Cortex of kidney (tissue), 1 donor: Measurements from ENCODE around the gene CLMP.

Experiments used
- DNase-seq: peaks from one replicate; lab custom pipeline; 2025; lab: John Stamatoyannopoulos, UW

CLMP gene, protein sequence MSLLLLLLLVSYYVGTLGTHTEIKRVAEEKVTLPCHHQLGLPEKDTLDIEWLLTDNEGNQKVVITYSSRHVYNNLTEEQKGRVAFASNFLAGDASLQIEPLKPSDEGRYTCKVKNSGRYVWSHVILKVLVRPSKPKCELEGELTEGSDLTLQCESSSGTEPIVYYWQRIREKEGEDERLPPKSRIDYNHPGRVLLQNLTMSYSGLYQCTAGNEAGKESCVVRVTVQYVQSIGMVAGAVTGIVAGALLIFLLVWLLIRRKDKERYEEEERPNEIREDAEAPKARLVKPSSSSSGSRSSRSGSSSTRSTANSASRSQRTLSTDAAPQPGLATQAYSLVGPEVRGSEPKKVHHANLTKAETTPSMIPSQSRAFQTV

DNA sequence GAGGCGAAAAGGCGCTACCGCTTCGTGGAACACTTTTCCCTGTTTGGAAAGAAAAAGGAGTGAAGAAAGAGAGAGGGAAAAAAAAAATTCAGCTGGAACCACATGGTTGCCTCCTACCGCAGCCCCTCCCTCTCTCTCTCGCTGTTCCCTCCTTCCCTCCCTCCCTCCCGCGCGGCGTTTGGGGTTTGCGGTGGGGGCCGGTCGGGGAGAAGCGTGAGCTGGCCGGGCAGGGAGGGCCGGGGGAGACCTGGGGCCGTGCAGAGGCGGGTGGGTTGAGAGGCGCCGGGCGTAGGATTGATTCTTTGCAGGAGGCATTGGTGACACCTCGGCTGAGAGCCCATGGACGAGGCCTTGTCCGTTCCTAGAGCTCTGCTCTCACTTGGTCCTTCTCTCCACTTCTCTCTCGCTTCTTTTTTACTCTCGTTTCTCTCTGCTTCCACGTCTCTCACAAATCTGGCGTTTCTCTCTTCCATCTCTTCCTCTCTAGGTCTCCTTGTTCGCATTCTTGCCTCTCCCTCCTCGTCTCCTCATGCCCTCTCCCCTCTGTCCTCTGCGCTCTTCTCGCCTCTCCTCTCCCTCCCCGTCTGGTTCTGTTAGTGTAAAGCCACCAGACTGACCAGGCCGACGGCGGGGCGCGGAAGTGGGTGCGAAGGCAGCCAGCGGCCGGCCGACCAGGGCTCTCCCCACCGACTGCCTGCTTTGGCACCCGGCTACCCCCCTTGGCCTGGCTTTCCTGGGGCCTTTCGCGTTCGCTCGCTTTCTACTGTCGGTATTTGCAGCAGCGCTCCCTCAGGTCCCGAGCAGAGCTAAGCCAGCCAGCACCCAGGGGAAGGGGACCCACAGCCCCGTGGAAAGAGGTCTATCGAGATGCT, at the start of gene CLMP:
CLMP (minus strand) TSS at position 61 of the 872 bp plus-strand sequence. CDS start 308 bp downstream, outside the sequence.
- DNase-seq, result no peak

DNA sequence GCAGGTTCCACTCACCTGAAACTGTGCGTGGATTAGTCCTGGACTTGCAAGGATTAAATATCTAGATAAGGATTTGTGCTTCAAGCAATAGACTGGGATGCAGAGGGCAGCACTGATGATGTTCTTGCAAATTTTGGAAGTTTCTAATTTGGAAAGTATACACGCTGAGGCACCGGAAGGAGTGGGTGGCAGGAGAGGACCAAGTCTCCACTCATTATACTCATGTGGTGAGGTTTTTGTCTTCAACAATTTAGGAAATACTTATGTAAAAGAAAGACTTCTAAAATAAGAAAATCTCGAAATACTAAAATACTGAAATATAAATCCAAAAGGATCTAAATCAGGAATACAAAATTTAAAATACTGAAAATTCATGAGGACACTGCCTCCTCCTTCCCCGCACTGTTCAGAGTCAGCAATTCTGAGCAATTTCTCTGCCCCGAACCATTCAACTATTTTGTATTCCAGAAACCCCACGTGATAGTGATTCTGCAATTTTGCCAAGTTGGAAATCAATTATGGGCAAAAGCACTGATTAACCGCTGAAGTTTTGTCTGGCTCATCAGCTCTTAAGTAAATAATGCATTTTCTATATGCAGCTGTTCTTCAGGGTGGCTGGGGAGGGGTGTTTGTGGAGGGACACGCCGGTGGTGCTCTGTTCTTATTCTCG, 47.0 kb upstream of the CLMP start:
- no peak for DNase-seq

DNA sequence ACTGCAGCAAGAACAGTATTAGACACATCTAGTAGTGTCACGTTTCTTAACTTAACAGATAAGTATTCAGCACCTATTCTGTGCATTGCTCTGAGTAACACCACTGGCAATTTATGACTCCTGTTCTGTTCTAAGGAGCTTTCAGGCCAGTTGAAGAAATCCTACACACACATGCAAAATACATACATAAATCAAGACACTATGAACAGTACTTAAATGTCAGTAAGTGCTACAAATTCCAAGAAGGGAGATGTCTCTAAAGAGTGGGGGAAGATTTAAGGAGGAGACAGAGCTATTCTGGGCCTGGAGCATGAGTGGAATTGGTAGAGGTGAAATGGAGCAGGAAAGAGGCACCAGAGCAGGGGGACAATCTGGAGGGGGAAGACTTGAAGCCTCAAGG, 46.2 kb upstream of the CLMP start:
- no peak for DNase-seq

DNA sequence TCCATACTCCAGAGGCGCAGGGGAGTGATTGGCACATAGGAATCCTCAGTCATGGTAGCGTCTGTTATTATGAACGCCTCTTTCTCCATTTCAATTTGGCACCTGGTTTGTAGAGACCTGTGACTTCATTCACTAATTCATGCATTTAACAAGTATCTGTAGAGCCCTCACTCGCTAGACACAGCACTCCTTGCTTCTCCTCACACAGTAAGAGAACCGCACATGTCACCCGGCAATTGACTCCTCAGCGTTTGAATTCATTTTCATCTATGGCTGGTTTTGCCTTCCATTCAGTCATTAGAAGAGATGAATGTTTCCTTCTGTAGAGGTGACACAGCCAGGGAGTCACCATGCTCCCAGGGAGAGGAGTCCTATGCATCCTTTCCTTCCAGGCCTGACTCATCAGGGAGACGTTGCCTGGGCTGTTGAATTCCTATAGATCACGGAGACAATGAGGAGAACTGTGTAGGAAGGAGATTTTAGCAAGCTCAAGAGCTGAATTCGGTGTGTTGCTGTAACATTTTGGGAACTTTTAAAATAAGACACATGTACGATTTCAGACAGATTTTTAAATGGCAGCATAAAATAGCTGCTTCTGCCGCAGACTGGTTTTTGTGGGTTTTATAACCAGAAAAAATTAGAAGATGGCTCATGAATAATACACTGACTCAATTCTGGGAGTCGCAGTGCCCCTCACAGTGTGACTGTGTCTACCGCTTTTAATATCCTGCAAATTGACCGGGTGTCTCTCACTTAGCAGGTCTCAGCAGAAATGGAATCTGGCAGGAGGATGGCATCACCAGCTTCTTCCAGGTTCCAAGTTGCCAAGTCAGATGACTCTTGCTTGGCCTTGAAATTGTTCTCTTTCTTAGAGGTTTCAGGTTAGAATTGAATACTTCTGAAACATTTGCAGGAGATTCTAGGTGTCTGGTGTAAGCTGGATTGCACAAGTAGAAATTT, 44.4 kb upstream of the CLMP start:
- DNase-seq, result no peak

DNA sequence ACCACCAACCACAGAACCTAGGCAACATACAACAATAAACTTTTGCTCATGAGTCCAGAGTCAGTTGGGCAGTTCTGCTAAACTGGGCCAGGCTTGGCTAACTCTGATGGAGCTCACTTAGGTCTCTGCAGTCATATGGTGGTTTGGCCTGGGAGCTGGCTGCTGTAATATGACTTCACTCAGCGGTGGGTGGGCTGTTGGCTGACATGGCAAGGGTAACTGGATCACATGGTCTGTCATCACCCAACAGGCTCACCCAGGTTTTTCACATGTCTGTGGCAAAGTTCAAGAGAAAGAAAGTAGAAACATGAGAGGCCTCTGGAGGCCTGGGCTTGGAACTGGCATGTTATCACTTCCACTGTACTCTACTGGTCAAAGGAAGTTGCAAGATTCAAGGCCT, 43.2 kb upstream of the CLMP start:
- DNase-seq, result no peak

DNA sequence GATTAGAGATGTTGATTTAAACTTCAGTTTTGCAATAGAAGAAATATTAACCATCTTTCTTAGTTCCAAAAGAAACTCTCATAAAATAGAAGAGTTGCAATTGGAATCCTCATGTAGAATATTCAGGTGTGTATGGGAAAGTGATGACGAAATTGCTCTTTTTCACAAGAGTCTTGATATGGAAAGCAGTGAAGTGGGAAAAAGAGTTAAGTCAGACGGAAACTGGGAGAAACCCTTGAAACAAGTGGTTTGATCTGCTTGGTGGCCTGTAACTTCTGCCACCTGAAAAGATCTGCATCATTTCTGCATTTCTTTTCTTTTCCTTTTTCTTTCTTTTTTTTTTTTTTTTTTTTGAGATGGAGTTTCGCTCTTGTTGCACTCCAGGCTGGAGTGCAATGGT, 41.8 kb upstream of the CLMP start:
- DNase-seq, result no peak

DNA sequence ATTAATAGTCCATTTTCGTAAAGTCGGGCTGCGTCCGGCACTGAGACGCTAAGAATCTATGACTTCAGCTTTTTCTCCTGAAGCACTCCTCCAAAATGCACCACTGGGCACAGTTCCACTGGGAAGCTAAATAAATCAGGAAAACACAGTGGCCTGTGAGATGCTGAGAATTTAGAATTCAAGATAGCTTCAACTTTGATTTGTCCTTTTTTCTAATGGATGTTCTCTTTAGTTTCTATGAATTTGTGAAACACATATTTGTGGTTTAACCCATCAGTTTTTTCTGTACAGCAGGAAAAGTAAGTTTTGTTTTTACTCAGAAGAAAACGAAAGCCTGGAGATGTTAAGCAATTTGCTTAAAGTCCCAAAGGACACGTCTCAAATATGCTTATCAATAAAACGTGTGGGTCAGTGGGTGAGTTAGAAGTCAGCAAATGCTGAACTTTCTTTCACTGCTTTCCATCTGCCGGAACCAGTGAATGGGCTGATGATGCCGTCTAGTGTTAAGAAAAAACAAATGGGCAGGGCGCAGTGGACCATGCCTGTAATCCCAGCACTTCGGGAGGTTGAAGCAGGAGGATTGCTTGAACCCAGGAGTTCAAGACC, 40.7 kb upstream of the CLMP start:
- no peak for DNase-seq

DNA sequence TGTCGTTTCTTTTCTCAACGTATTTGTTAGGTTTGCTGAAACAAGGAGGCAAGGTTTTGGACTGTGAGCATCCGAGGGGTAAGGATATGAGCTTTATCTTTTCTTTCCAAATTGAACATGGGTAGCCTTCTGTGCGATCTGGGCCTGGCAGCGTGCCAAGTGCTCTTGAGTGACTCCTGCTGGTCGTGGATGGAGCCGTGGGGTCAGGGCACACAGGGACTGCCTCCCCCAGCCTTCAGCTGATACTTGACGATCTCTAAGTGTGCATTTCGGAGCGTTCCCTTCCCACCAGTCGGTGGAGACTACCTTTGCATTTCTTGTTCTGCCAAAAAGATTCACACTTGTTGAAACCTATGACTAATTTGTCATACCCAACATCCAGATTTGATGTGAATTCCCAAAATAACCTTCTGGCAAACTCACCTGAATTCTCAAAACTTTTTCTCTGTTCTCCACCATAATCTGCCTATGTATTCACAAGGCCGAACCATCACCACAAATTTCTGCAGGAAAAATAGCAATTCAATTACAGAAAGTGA, 40.1 kb upstream of the CLMP start:
- DNase-seq, result no peak

DNA sequence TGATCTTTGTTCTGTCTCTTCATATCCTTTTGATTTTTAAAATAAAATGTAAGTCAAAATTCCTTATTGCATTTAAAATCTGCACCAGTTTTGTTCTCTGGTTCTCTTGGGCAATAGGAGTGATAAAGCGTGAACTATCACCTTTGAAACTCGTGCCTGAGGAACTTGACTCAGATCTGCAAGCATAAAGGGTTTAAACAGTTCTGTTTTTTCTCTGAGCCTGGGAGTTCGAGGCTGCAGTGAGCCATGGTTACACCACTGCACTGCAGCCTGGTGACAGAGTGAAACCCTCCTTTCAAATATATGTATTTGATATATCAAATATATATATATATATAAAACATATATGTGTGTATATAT, 38.9 kb upstream of the CLMP start:
- no peak for DNase-seq

DNA sequence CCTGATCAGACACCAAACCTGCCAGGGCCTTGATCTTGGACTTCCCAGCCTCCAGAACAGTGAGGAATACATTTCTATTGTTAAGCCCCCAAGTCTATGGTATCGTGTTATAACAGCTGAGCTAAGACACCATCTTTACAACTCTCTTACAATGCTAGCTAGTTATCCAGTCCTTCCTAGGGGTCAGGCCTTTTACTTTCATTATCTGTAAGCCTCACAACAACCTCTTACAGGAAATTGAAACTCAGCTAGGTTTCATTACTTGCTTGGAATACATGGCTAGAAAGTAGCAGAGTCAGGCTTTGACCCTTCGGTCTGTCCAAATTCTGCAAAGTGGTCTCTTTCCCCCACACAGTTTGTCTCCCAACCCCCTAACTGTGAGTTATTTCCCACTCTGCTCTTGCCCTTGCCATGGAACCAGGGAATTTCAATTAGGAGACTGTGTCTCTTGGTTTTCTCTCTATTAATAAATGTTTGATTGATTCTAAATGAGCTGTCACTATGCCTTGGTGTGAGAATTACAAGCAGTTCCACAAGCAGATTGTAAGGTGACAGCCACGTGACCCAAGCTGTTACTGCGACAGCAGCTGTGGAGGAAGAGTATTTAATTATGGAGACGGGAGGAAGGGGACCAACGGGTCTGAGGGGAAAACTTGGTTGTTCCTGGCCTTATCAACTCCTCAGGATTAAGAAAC, 38.4 kb upstream of the CLMP start:
- no peak for DNase-seq

DNA sequence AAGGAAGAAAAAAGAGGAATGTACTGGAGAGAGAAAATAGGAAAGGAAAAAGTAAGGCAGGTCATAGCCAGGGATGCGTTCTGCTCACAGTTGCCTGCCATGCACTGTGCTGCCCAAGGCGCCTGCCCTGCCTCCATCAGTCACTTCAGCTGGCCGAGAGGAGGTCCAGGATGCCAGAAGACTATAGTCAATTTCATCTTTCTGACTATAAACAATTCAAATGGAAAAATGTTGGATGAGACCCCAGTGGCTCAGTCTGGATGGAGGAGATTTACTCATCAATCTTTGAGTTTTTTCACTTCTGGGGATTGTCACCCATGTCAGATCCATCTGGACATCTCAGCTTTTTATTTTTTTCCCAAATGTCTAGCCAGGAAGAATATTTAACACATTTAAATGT, 36.7 kb upstream of the CLMP start:
- no peak for DNase-seq

DNA sequence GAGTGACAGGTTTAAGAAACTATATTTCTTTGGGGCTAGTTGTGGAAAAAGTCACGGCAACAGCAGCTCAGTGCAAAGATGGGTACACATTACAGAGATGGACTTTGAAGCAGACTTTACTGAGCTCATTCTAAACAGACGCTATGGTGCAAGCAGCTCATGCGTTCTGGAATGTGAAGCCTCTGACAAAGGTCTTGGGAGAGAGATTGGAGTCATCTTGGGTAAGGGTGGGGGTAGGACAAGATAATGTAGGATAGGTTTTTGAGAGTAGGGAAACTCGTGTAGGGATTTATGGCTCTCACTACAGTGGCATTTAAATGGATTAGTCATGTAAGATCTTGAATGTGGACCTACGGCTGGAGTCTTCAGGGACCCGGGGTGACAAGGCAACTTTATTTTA, 36.2 kb upstream of the CLMP start:
- no peak for DNase-seq

DNA sequence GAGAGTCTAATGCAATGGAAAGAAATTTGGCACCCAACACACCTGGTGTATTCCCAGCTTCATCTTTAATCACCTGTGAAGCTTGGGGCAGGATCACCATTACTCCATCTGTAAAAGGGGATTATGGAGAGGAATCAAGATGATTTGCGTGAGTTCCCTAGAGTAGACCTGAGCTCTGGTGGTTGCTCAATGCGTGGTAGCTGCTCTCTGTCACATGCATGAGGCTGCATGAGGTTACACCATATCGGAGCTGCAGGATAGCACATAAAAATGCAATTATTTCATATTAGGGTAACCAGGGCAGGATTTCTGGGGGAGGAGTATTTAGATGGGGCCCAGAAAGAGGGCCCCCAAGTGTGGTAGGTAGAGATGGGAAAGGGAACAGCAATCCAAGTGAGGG, 35.3 kb upstream of the CLMP start:
- DNase-seq, result no peak

DNA sequence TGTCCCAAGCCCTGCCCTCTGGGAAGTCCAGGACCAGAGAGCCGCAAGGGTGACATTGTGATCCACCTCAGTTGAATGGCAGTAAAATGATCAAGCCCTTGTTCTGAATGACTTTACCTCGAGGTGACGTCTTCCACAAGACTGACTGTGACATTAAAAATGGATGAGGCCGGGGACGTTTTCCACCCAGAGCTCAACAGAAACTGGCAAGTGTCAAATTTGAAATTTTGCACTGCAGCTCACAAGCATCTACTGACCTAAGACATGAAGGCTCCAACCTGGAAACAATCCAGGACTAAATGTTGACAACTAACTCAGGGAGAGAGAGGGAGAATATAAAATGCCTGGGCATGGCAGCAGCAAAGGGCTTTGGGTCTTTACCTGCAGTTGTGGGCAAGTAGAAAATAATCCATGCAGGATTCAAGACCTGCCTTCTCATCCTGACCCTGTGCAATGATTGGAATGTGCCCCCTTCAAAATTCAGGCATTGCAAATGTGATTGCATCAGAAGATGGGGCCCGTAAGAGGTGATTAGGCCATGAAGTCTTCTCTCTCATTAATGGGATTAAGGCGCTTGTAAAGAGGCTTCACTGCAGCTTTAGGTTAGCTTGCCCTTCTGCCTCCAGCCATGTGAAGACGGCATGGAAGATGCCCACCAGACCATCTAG, 33.6 kb upstream of the CLMP start:
- no peak for DNase-seq

DNA sequence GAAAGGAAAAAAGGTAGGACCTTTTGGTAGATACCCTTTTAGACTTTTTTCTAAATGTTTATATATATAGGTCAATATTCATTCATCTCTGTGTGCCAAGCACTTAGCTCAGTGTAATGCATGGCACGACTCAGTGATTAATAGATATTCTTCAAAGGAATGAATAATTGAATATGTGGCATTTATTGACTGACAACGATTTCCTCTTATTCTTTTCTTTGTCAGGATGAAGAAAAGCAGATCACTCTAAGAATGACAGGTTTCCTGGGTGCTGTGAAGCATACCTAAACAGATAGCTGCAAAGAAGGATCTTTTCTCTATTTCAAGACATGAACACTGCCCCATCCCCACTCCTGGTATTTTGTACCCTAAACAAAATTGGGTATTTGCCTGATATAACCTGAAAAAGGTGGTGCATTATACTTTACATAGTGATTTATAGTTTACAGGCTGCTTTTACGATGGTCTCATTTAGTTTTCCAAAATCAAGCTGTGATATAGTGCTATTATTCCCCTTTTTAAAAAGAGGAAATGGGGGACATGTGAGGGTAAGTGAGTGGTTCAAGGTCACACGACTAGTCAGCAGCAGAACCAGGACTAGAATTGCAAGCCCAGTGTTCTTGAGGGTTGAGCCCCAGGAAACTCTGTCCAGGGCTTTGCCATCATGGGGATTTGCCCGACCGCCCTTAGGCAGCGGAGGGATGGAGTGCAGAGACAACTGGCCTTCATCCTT, 32.9 kb upstream of the CLMP start:
- DNase-seq, result no peak

DNA sequence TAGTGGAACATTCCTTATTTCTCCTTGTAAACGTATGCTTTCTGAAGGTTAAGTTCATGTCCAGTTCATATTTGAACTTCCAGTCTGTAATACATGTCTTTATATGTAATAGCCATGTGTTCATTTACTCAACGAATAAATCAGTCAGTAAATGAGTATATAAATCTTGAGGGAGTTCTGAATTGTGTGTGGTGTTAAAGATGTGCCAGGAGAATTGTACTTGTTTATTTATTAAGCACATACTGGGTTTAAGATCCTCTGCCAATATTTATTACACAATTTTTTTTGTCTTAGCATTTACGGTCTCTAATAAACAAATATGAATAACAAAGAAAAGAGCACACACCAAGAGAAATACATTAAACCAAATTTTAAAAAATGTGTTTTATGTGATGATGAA, 26.5 kb upstream of the CLMP start:
- no peak for DNase-seq

DNA sequence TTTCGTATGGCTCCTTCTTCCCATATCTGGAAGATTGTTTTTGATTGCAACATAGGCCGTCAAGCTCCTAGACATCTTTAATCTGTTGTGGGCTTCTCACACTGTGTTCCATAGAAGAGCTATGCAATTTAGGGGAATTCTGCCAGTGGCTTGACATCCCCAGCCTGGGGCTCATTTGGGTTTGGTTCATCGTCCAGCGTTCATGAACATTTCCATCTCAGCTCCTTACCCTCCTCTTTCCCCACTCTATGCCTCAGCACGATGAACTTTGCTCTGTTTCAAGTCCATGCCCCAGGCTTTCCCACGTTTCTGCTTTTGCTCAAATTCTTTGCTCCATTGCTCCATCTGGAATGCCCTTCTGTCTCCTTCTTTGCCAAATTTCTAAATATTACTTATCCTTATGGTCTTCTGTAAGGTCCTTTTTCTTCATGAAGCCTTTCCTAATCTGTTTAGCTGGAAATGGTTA, 26.1 kb upstream of the CLMP start:
- DNase-seq, result no peak

DNA sequence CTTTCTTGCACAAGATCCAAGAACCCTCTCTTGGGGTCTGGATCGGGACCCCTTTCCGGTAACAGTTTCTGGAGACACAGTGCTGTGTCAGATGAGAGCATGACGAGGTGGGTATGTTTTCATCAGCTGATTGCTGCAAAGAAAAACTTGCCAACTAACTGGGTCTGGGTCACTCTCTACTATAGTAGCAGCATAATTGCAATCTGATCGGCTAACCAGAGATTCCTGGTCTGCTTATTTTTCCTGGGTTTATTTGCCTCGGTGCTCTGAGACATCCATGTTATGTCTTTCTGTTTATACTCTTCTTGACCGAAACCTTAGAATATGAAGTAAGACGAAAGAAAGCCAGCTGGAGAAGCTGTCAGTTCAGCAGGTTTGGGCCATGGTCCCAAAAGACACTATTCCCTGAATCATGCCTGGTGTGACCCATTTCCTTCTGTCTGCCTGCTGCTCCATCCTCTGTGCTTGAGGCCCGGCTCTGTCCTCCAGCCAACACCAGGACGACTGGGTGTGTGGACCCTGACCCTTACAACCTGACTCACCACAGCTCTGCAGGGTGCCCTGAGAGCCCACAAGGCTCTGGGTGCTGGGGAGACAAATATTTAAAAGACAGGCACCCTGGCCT, 24.1 kb upstream of the CLMP start:
- DNase-seq, result no peak

DNA sequence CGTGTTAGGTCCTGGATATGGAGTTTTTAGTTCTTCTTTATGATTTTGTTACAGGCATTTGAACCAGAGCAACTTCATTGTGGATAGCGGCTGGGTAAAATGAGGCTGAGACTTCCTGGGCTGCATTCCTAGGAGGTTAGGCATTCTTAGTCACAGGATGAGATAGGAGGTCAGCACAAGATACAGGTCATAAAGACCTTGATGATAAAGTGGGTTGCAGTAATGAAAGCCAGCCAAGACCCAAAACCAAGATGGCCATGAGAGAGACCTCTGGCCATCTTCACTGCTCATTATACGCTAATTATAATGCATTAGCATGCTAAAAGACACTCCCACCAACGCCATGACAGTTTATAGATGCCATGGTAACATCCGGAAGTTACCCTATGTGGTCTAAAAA, 23.4 kb upstream of the CLMP start:
- no peak for DNase-seq
